Measurements from ENCODE around the gene LDLRAP1. TPM values are rescaled to one million over a fixed set of nuclear protein-coding genes. Genes with fewer than 3 reads are reported as not detected.

The LDLRAP1 gene
- total RNA-seq, 2 donors from 2014 or later = 37.8 to 56.3 TPM

DNA sequence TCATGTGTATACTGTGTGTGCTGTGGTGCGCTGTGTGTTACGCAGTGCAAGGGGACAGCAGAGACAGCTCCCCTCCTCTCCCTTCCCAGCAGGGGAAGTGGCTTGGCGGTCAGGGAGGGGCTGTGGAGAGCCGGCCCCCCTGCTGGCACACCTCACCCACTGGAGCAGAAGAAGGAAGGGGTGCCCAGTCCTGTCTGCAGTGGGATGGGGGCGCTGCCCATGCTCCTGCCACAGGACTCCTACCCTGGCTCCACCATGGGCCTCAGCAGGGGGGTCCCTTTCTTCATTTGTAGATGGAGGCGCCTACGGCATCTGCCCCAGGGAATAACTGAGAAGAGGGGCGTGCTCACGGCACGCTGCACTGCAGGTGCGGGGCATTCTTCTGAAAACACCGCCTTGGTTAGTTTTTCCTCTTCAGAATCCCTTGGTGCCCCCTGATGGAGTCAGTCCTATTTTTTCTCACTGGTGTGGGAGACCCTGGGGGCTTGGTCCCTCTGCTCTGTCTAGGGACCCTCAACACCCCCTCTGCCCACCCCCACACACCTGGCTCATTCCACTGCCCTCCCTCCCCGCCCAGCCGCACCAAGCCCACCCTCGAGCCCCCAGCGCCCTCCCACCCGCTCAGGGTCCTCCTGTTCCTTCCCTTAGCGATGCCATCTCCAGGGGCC is 13.8 kb upstream of the LDLRAP1 start:
- intact Hi-C loops (cut with DNase I) = no loop called here
- no peaks in the 10 kb centered on the region for H3K36me3 ChIP-seq

DNA sequence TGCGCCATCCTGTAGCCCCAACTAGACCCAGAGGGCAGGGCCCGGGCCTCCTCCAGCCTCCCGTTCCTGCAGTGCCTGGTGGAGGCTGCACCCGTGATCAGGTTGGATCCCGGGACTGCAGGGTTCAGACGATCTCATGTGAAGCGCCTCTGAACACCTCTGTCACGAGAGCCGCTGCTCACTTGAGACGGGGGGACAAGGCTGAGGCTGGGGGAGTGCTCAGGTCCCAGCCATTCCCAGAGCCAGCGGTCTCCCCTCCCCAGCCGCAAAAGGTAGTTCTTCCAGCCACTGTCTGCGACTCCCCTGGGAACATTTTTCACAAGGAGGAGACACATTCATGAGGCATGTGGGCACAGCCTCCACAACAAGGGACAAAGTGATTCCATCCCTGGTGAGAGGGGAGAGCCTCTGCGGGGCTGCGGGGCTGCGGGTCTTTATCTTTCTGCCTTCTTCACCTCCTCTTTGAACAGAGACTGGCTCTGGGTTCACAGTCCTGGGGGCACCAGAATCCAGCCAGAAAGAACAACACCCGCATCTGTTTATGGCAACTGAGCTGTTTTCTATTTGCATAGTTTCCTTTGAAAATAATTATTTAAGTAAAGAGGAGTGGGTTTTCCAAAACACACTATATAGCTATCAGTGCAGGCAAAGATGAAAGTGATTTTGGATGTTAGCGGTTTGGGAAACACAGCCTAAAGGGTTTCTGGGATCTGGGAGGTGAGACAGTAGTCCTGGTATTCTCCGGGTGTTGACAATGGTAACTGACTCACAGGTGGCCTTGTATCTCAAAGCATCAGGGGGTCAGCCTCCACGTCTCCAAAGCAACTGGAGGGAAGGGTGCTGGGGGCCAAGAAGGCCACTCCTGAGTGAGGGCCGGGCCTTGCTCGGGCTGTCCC is 13.0 kb upstream of the LDLRAP1 start:
- Histone ChIP-seq H3K4me1 (replicated peaks) (no peaks in the 10 kb centered on the region), H3K4me3 (no peak overlapping the region), H3K27me3 (replicated peaks; ENCODE audit: insufficient read depth) (no peaks in the 10 kb centered on the region), H3K36me3 (no peaks in the 10 kb centered on the region), H3K27ac (no peak overlapping the region), H3K9me3 (no peaks in the 10 kb centered on the region)
- intact Hi-C loops (cut with DNase I) = no loop called here
- no peak for DNase-seq (ENCODE audit: low spot score)
- 87% methylated on average over 22 of the region's 22 CpGs for WGBS
- TF ChIP-seq, protein P1, sequence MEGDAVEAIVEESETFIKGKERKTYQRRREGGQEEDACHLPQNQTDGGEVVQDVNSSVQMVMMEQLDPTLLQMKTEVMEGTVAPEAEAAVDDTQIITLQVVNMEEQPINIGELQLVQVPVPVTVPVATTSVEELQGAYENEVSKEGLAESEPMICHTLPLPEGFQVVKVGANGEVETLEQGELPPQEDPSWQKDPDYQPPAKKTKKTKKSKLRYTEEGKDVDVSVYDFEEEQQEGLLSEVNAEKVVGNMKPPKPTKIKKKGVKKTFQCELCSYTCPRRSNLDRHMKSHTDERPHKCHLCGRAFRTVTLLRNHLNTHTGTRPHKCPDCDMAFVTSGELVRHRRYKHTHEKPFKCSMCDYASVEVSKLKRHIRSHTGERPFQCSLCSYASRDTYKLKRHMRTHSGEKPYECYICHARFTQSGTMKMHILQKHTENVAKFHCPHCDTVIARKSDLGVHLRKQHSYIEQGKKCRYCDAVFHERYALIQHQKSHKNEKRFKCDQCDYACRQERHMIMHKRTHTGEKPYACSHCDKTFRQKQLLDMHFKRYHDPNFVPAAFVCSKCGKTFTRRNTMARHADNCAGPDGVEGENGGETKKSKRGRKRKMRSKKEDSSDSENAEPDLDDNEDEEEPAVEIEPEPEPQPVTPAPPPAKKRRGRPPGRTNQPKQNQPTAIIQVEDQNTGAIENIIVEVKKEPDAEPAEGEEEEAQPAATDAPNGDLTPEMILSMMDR (IDR thresholded peaks at IDR 0.05) = no peak
- no peak for TF ChIP-seq POLR2A (IDR thresholded peaks at IDR 0.05)
- TF ChIP-seq POLR2AphosphoS5 (IDR thresholded peaks at IDR 0.05) = no peak

More for the DNA sequence above, 13.8 kb upstream of the LDLRAP1 start:
- 83% methylated on average over 18 of the region's 18 CpGs for WGBS
- no peak overlapping the region for H3K27ac ChIP-seq
- no peak for DNase-seq (ENCODE audit: low spot score)
- no peaks in the 10 kb centered on the region for H3K4me1 ChIP-seq (replicated peaks)
- no peak overlapping the region for H3K4me3 ChIP-seq
- no peaks in the 10 kb centered on the region for H3K27me3 ChIP-seq (replicated peaks; ENCODE audit: insufficient read depth)
- TF ChIP-seq POLR2A (IDR thresholded peaks at IDR 0.05) (no peak), POLR2AphosphoS5 (IDR thresholded peaks at IDR 0.05) (no peak)
- TF ChIP-seq, protein P1 (IDR thresholded peaks at IDR 0.05) = no peak
- H3K9me3 ChIP-seq = no peaks in the 10 kb centered on the region

DNA sequence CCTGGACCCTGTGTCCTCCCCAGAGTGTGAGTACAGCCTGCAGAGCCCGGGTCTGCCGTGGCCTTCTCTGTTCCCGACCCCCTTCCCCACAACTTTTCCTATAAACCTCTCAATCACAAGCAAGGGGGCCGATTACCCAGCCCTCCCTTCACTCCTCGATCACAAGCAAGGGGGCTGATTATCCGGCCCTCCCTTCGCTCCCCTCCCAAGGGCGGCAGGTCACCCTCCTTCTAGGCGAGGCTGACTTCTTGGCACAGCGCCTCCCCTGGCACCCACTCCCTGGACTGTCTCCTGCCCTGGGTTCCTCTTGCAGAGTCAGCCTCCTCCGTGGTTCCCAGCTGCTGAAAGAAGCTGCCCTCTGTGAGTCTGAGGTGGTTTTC is 12.3 kb upstream of the LDLRAP1 start:
- Histone ChIP-seq H3K36me3 (no peaks in the 10 kb centered on the region), H3K4me3 (no peak overlapping the region), H3K27ac (no peak overlapping the region), H3K9me3 (no peaks in the 10 kb centered on the region), H3K4me1 (replicated peaks) (no peaks in the 10 kb centered on the region), H3K27me3 (replicated peaks; ENCODE audit: insufficient read depth) (no peaks in the 10 kb centered on the region)
- DNase-seq (ENCODE audit: low spot score) = no peak
- intact Hi-C loops (cut with DNase I) = no loop called here
- 55% methylated on average over 11 of the region's 11 CpGs for WGBS
- TF ChIP-seq POLR2AphosphoS5 (IDR thresholded peaks at IDR 0.05) (no peak), POLR2A (IDR thresholded peaks at IDR 0.05) (no peak)
- TF ChIP-seq, protein P1 (IDR thresholded peaks at IDR 0.05) = no peak

DNA sequence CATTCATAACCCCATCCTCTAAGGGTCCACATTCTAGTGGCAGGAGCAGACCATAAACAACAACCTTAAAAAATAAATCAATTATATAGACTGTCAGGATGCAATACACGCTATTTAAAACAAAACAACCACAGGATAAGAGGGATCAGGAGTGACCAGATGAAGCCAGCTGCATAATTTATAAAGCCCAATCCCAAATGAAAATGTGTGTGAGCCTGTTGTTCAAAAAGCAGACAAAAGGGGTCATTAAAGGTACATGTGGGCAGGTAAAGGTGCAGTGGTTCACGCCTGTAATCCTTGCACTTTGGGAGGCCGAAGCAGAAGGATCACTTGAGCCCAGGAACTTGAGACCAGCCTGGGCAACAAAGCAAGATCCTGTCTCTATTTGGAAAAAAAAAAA is 10.4 kb upstream of the LDLRAP1 start:
- no peak for DNase-seq (ENCODE audit: low spot score)
- Histone ChIP-seq H3K27ac (no peak overlapping the region), H3K36me3 (no peaks in the 10 kb centered on the region), H3K27me3 (replicated peaks; ENCODE audit: insufficient read depth) (no peaks in the 10 kb centered on the region), H3K4me1 (replicated peaks) (no peaks in the 10 kb centered on the region), H3K4me3 (no peak overlapping the region), H3K9me3 (no peaks in the 10 kb centered on the region)
- TF ChIP-seq POLR2A (IDR thresholded peaks at IDR 0.05) (no peak), POLR2AphosphoS5 (IDR thresholded peaks at IDR 0.05) (no peak)
- TF ChIP-seq, protein P1 (IDR thresholded peaks at IDR 0.05) = no peak
- intact Hi-C loops (cut with DNase I) = no loop called here
- 92% methylated on average over 3 of the region's 3 CpGs for WGBS

Measured in prostate gland (tissue), 2 donors.